ENCODE results near the gene ITGB3BP.
"Not testable (repeated sequence)": the region's sequence is repeated elsewhere in the genome, so short reads cannot be mapped to it uniquely, and the experiment has no call there.

ITGB3BP gene

DNA sequence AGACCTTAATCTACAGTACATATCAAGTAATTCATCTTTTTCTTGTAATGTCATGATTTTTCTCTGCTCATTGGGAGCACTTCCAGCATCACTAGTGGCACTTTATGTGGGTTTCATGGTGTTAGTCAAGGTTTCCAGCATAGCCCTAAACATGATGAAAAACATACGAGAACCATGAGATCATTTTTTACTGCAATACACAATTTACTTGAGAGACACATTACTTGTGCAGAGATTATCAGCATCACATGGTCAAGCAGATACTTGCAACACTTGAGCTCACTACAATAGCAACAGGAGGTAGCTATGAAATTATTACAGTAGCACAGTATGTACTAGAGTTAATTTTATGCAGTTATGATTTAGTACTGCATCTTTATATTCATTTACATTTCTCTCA is 36.4 kb downstream of the ITGB3BP start:
- DNase-seq (ENCODE audit: extremely low read depth, low read depth) = no peak
- TF ChIP-seq, protein P1, sequence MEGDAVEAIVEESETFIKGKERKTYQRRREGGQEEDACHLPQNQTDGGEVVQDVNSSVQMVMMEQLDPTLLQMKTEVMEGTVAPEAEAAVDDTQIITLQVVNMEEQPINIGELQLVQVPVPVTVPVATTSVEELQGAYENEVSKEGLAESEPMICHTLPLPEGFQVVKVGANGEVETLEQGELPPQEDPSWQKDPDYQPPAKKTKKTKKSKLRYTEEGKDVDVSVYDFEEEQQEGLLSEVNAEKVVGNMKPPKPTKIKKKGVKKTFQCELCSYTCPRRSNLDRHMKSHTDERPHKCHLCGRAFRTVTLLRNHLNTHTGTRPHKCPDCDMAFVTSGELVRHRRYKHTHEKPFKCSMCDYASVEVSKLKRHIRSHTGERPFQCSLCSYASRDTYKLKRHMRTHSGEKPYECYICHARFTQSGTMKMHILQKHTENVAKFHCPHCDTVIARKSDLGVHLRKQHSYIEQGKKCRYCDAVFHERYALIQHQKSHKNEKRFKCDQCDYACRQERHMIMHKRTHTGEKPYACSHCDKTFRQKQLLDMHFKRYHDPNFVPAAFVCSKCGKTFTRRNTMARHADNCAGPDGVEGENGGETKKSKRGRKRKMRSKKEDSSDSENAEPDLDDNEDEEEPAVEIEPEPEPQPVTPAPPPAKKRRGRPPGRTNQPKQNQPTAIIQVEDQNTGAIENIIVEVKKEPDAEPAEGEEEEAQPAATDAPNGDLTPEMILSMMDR (IDR thresholded peaks at IDR 0.05; ENCODE audit: low read depth, low read length, missing control alignments) = no peak
- H3K4me3 ChIP-seq (replicated peaks; ENCODE audit: low read depth, low read length) = no peak overlapping the region

DNA sequence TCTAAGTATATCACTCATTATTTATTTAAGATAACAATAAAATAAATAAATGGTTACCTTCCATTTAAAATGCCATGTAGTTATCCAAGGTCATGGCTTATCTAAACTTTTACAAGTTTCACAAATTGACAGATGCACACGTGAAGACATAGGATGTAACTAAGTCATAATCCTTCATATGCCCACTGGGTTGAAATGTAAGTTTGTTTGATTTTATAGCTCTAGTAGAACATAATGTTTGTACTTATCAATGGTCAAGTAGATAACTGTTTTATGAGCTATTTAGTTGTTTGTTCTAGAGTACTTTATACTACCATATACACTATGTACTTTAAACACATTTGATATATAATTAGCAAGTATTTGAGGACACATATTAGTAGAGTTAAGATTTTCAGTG is 43.0 kb downstream of the ITGB3BP start:
- no peak overlapping the region for H3K4me3 ChIP-seq (replicated peaks; ENCODE audit: low read depth, low read length)
- TF ChIP-seq, protein P1 (IDR thresholded peaks at IDR 0.05; ENCODE audit: low read depth, low read length, missing control alignments) = no peak
- no peak for DNase-seq (ENCODE audit: extremely low read depth, low read depth)

DNA sequence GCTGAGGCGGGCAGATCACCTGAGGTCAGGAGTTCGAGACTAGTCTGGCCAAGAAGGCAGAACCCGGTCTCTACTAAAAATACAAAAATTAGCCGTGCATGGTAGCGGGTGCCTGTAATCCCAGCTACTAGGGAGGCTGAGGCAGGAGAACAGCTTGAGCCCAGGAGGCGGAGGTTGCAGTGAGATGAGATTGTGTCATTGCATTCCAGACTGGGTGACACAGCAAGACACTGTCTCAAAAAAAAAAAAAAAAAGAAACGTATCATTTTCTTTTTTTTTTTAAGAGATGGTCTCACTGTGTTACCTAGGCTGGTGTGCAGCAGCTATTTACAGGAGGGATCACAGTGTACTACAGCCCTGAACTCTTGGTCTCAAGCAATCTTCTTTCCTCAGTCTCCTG is 47.3 kb downstream of the ITGB3BP start:
- H3K4me3 ChIP-seq (replicated peaks; ENCODE audit: low read depth, low read length) = no peak overlapping the region
- DNase-seq (ENCODE audit: extremely low read depth, low read depth) = no peak
- TF ChIP-seq, protein P1 (IDR thresholded peaks at IDR 0.05; ENCODE audit: low read depth, low read length, missing control alignments) = no peak

DNA sequence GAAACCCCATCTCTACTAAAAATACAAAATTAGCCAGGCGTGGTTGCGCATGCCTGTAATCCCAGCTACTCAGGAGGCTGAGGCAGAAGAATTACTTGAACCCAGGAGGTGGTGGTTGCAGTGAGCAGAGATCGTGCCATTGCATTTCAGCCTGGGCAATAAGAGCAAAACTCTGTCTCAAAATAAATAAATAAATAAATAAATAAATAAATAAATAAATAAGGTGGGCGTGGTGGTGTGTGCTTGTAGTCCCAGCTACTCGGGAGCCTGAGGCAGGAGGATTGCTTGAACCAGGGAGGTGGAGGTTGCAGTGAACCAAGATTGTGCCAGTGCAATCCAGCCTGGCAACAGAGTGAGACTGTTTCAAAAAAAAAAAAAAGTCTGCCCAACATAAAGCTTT is 54.3 kb downstream of the ITGB3BP start:
- DNase-seq (ENCODE audit: extremely low read depth, low read depth); H3K4me3 ChIP-seq (replicated peaks; ENCODE audit: low read depth, low read length): not testable (repeated sequence)

DNA sequence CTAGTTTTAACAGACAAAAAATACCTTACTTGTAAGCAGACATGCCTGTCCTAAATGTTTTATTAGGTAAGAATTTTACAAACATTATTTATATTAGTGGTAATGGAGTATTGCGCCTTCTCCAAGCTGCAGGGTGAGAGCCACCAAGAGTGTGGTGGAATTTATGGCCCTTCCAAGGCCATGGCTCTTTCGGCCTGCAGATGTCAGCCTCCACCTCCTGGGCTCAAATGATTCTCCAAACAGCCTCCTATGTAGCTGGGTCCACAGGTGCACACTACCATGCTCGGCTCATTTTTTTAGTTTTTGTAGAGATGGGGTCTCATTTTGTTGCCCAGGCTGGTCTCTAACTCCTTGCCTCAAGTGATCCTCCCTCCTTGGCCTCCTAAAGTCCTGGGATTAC is 56.3 kb downstream of the ITGB3BP start:
- no peak overlapping the region for H3K4me3 ChIP-seq (replicated peaks; ENCODE audit: low read depth, low read length)
- TF ChIP-seq, protein P1 (IDR thresholded peaks at IDR 0.05; ENCODE audit: low read depth, low read length, missing control alignments) = no peak
- no peak for DNase-seq (ENCODE audit: extremely low read depth, low read depth)

DNA sequence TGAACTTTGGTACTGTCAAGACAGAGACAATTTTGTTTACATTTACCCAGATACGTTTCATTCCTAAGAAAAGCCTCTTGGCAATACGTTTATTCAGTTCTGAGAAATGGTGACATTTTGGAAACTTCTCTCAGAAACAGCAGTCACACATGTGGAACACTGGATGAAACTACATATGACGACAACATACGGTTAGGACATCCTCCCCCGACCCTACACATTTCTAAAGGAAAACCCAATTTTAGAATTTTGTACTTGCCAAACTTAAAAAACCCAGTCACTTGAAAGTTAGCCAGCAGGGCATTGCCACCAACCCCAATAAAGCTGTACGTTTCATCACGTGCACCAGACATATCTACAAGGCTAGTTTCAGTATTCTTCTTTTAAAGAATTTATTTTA is 56.8 kb downstream of the ITGB3BP start:
- TF ChIP-seq, protein P1 (IDR thresholded peaks at IDR 0.05; ENCODE audit: low read depth, low read length, missing control alignments) = no peak
- no peak overlapping the region for H3K4me3 ChIP-seq (replicated peaks; ENCODE audit: low read depth, low read length)
- DNase-seq (ENCODE audit: extremely low read depth, low read depth) = no peak

DNA sequence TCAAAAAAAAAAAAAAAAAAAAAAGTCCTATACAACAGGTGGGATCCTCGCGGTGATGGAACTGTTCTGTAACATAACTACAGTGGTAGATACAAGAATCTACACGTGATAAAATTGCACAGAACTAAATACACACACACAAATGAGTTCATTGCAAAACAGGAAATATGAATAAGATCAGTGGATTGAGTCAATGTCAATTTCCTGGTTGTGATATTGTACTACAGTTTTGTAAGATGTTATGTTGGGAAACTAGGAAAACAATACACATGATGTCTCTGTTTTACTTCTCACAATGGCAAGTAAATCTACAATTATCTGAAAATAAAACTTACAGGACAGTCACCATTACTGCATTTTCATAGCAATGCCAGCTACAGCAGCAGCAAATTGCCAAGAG is 59.8 kb downstream of the ITGB3BP start:
- H3K4me3 ChIP-seq (replicated peaks; ENCODE audit: low read depth, low read length) = no peak overlapping the region
- DNase-seq (ENCODE audit: extremely low read depth, low read depth) = no peak
- TF ChIP-seq, protein P1 (IDR thresholded peaks at IDR 0.05; ENCODE audit: low read depth, low read length, missing control alignments) = no peak

Data from HFF-Myc (cell line).